Nephron (organoid): ENCODE results near the gene SMYD5.

ENCODE experiments used
- H3K27ac Mint-ChIP-seq, 3 experiments: 2 replicates each; pipeline ENCODE4 v1.8.0; 2020; ENCODE audit warnings: mixed read lengths in 3 of 3, mild to moderate bottlenecking in 2 of 3, moderate library complexity in 1 of 3
- H3K27me3 Mint-ChIP-seq: 2 replicates; pipeline ENCODE4 v1.8.0; 2021; ENCODE audit warnings: low read depth, mild to moderate bottlenecking, moderate library complexity, mixed read lengths
- H3K36me3 Mint-ChIP-seq: 2 replicates; pipeline ENCODE4 v1.8.0; 2020; ENCODE audit warnings: low read depth, mixed read lengths
- H3K4me1 Mint-ChIP-seq: 2 replicates; pipeline ENCODE4 v1.8.0; 2020; ENCODE audit warnings: mixed read lengths
- H3K4me3 Mint-ChIP-seq, 3 experiments: 2 replicates each; pipeline ENCODE4 v1.8.0; 2020; ENCODE audit warnings: mild to moderate bottlenecking in 3 of 3, mixed read lengths in 3 of 3, moderate library complexity in 2 of 3
- H3K9me3 Mint-ChIP-seq: 2 replicates; pipeline ENCODE4 v1.8.0; 2020; ENCODE audit warnings: mixed read lengths
- CTCF ChIP-seq, 3 experiments: fragments of 200-600 bp; sonication (generic); IDR thresholded peaks; one replicate each; pipeline ENCODE4 v1.5.0; 2021; ENCODE audit warnings: antibody characterized with exemption in 3 of 3; ENCODE audit not compliant: unreplicated experiment in 3 of 3

SMYD5 gene

GRCh38 chr2:73252238-73253027 is 38.4 kb downstream of the SMYD5 start:
- H3K4me3 Mint-ChIP-seq: no peak overlapping the region

GRCh38 chr2:73253400-73253799 is 39.4 kb downstream of the SMYD5 start:
- H3K9me3 Mint-ChIP-seq: no peaks in the 10 kb centered on the region
- H3K36me3 Mint-ChIP-seq: peaks cover 43% of the 10 kb centered on the region
- H3K27ac Mint-ChIP-seq: no peak overlapping the region
- H3K4me3 Mint-ChIP-seq: no peak overlapping the region
- H3K4me1 Mint-ChIP-seq: no peaks in the 10 kb centered on the region
- H3K27me3 Mint-ChIP-seq: no peaks in the 10 kb centered on the region
- no peak for TF ChIP-seq CTCF (IDR thresholded peaks at IDR 0.05; ENCODE audit: unreplicated experiment in 3 of 3)

More at GRCh38 chr2:73252238-73253027, 38.4 kb downstream of the SMYD5 start:
- no peaks in the 10 kb centered on the region for H3K27me3 Mint-ChIP-seq
- no peak overlapping the region for H3K27ac Mint-ChIP-seq
- no peaks in the 10 kb centered on the region for H3K4me1 Mint-ChIP-seq
- no peaks in the 10 kb centered on the region for H3K9me3 Mint-ChIP-seq
- H3K36me3 Mint-ChIP-seq: peaks cover 51% of the 10 kb centered on the region
- TF ChIP-seq CTCF (IDR thresholded peaks at IDR 0.05; ENCODE audit: unreplicated experiment in 3 of 3): no peak

- H3K4me1 Mint-ChIP-seq: no peaks in the 10 kb centered on the region
- no peaks in the 10 kb centered on the region for H3K9me3 Mint-ChIP-seq
- no peak overlapping the region for H3K4me3 Mint-ChIP-seq
- no peak for TF ChIP-seq CTCF (IDR thresholded peaks at IDR 0.05; ENCODE audit: unreplicated experiment in 3 of 3)
- H3K27me3 Mint-ChIP-seq: no peaks in the 10 kb centered on the region
- H3K36me3 Mint-ChIP-seq: peaks cover 39% of the 10 kb centered on the region
- no peak overlapping the region for H3K27ac Mint-ChIP-seq
Observed at GRCh38 chr2:73253901-73254300, 39.9 kb downstream of the SMYD5 start.

GRCh38 chr2:73254343-73255006 is 40.4 kb downstream of the SMYD5 start:
- Mint-ChIP-seq H3K4me1 (no peaks in the 10 kb centered on the region), H3K4me3 (no peak overlapping the region), H3K9me3 (no peaks in the 10 kb centered on the region), H3K27ac (no peak overlapping the region), H3K27me3 (no peaks in the 10 kb centered on the region), H3K36me3 (peaks cover 33% of the 10 kb centered on the region)
- TF ChIP-seq CTCF (IDR thresholded peaks at IDR 0.05; ENCODE audit: unreplicated experiment in 3 of 3): no peak

GRCh38 chr2:73255007-73255644 is 41.1 kb downstream of the SMYD5 start:
- H3K36me3 Mint-ChIP-seq: peaks cover 26% of the 10 kb centered on the region
- no peaks in the 10 kb centered on the region for H3K4me1 Mint-ChIP-seq
- H3K9me3 Mint-ChIP-seq: no peaks in the 10 kb centered on the region
- no peak overlapping the region for H3K4me3 Mint-ChIP-seq
- H3K27ac Mint-ChIP-seq: no peak overlapping the region
- no peak for TF ChIP-seq CTCF (IDR thresholded peaks at IDR 0.05; ENCODE audit: unreplicated experiment in 3 of 3)
- H3K27me3 Mint-ChIP-seq: no peaks in the 10 kb centered on the region
